Liver (tissue), 9 donors: ENCODE data around the gene CNKSR3. TPM values are rescaled to one million over a fixed set of nuclear protein-coding genes. Genes with fewer than 3 reads are reported as not detected.

ENCODE experiments used
- DNase-seq: peaks from one replicate; pipeline ENCODE4 v3.0.0-alpha.2; 2017; ENCODE audit warnings: low spot score
- H3K27ac ChIP-seq, 2 donors: one replicate each; pipeline ENCODE4 v1.7.0; 2013; ENCODE audit warnings: inconsistent platforms in 2 of 2, low read length in 2 of 2, control low read depth in 1 of 2, low read depth in 1 of 2, mild to moderate bottlenecking in 1 of 2
- H3K27me3 ChIP-seq, 4 donors: one replicate each; pipeline versions ENCODE4 v1.6.1 to v1.7.0; 2013; ENCODE audit warnings: low read length in 3 of 4, inconsistent platforms in 1 of 4, mild to moderate bottlenecking in 1 of 4, moderate library complexity in 1 of 4; ENCODE audit not compliant: control insufficient read depth in 4 of 4, insufficient read depth in 4 of 4
- H3K36me3 ChIP-seq, 4 donors: one replicate each; pipeline versions ENCODE4 v1.6.1 to v1.7.0; 2013; ENCODE audit warnings: low read length in 3 of 4, mild to moderate bottlenecking in 3 of 4, low read depth in 1 of 4, moderate library complexity in 1 of 4; ENCODE audit not compliant: control insufficient read depth in 4 of 4, insufficient read depth in 3 of 4
- H3K4me1 ChIP-seq, 4 donors: one replicate each; pipeline versions ENCODE4 v1.6.1 to v1.7.0; 2013; ENCODE audit warnings: low read length in 3 of 4, mild to moderate bottlenecking in 3 of 4, moderate library complexity in 1 of 4; ENCODE audit not compliant: control insufficient read depth in 4 of 4, insufficient read depth in 4 of 4
- H3K4me3 ChIP-seq, 3 donors: one replicate each; pipeline versions ENCODE4 v1.6.1 to v1.7.0; 2013; ENCODE audit warnings: low read length in 3 of 3, control low read depth in 1 of 3, low read depth in 1 of 3, mild to moderate bottlenecking in 1 of 3
- H3K9ac ChIP-seq, 2 donors: one replicate each; pipeline ENCODE4 v1.7.0; 2013; ENCODE audit warnings: low read length in 2 of 2, mild to moderate bottlenecking in 2 of 2, moderate library complexity in 2 of 2, control low read depth in 1 of 2, low read depth in 1 of 2
- H3K9me3 ChIP-seq, 4 donors: one replicate each; pipeline versions ENCODE4 v1.6.1 to v1.7.0; 2013; ENCODE audit warnings: low read length in 3 of 4; ENCODE audit not compliant: control insufficient read depth in 4 of 4
- EGR1 ChIP-seq, 2 donors: IDR thresholded peaks; 2 replicates each; pipeline ENCODE4 v1.6.1; 2016 to 2018; ENCODE audit warnings: antibody characterized with exemption in 2 of 2, low read depth in 2 of 2
- FOXA1 ChIP-seq: IDR thresholded peaks from 2 replicates; pipeline ENCODE4 v1.6.1; 2016; ENCODE audit warnings: antibody characterized with exemption
- FOXA2 ChIP-seq: IDR thresholded peaks from 2 replicates; pipeline ENCODE4 v1.6.1; 2016; ENCODE audit warnings: antibody characterized with exemption
- GABPA ChIP-seq, 2 donors: IDR thresholded peaks in 1 of 2; conservative IDR thresholded peaks in 1 of 2; 2 replicates each; pipeline ENCODE4 v1.6.1; 2016; ENCODE audit warnings: antibody characterized with exemption in 2 of 2, mild to moderate bottlenecking in 1 of 2, moderate library complexity in 1 of 2
- HNF4A ChIP-seq, 2 donors: conservative IDR thresholded peaks; 2 replicates each; pipeline ENCODE4 v1.6.1; 2016; ENCODE audit warnings: antibody characterized with exemption in 2 of 2, mild to moderate bottlenecking in 2 of 2
- HNF4G ChIP-seq: IDR thresholded peaks from 2 replicates; pipeline ENCODE4 v1.6.1; 2016; ENCODE audit warnings: antibody characterized with exemption
- JUND ChIP-seq, 2 donors: IDR thresholded peaks; 2 replicates each; pipeline ENCODE4 v1.6.1; 2016; ENCODE audit warnings: antibody characterized with exemption in 2 of 2
- RAD21 ChIP-seq, 2 donors: IDR thresholded peaks; 2 replicates each; pipeline ENCODE4 v1.6.1; 2016; ENCODE audit warnings: antibody characterized with exemption in 2 of 2, mild to moderate bottlenecking in 2 of 2
- REST ChIP-seq: IDR thresholded peaks from 2 replicates; pipeline ENCODE4 v1.6.1; 2016; ENCODE audit warnings: antibody characterized with exemption, mild to moderate bottlenecking
- RXRA ChIP-seq, 2 donors: IDR thresholded peaks; 2 replicates each; pipeline ENCODE4 v1.6.1; 2017 to 2018; ENCODE audit warnings: antibody characterized with exemption in 2 of 2, mild to moderate bottlenecking in 1 of 2
- SP1 ChIP-seq: IDR thresholded peaks from 2 replicates; pipeline ENCODE4 v1.6.1; 2018; ENCODE audit warnings: antibody characterized with exemption, mild to moderate bottlenecking
- TAF1 ChIP-seq: conservative IDR thresholded peaks from 2 replicates; pipeline ENCODE4 v1.6.1; 2016; ENCODE audit warnings: antibody characterized with exemption, mild to moderate bottlenecking
- YY1 ChIP-seq: IDR thresholded peaks from 2 replicates; pipeline ENCODE4 v1.6.1; 2016; ENCODE audit warnings: antibody characterized with exemption, mild to moderate bottlenecking
- ZBTB33 ChIP-seq: IDR thresholded peaks from 2 replicates; pipeline ENCODE4 v1.6.1; 2016; ENCODE audit warnings: antibody characterized with exemption
- WGBS: extraction: QIAGEN DNeasy Blood & Tissue Kit; methylation state at CpG from one replicate; pipeline ENCODE4 v1.1.7; 2013; 5-methylcytosine and 5-hydroxymethylcytosine counted together
- polyA plus RNA-seq, 2 donors: library from polyadenylated mRNA; stranded (reverse) in 1 of 2; unstranded in 1 of 2; fragments of 200-250 nt in 1 of 2; fragments of >200 nt in 1 of 2; fragmentation: Nextera tagmentation in 1 of 2; extraction: Ambion mirVana in 1 of 2; gene quantifications; one replicate each; pipeline versions ENCODE4 v1.2.1 to v1.2.3, GENCODE V29; 2013 to 2015
- total RNA-seq, 2 donors: library from RNA; depleted of rRNA; stranded (reverse); fragments of >200 nt; gene quantifications; one replicate each; pipeline ENCODE4 v1.2.3, GENCODE V29; 2014
- TF ChIP-seq, protein P1 (sequence below): IDR thresholded peaks from 2 replicates; pipeline ENCODE4 v1.6.1; 2016; ENCODE audit warnings: antibody characterized with exemption
- TF ChIP-seq, protein P2 (sequence below): IDR thresholded peaks from 2 replicates; pipeline ENCODE4 v1.6.1; 2016; ENCODE audit warnings: antibody characterized with exemption
- TF ChIP-seq, protein P3 (sequence below): fragments of 150-350 bp; IDR thresholded peaks from 2 replicates; pipeline ENCODE4 v1.5.1; 2017; ENCODE audit warnings: improper control_type of control experiment, low read depth, low read length; ENCODE audit not compliant: missing input control
- donor health status: healthy.
- donor health status: healthy.
- donor health status: healthy.
- donor health status: healthy.
- donor health status: healthy.

Gene CNKSR3
- total and polyA plus RNA-seq, 4 donors: 6.4 to 22.7 (median 15.0) TPM

DNA sequence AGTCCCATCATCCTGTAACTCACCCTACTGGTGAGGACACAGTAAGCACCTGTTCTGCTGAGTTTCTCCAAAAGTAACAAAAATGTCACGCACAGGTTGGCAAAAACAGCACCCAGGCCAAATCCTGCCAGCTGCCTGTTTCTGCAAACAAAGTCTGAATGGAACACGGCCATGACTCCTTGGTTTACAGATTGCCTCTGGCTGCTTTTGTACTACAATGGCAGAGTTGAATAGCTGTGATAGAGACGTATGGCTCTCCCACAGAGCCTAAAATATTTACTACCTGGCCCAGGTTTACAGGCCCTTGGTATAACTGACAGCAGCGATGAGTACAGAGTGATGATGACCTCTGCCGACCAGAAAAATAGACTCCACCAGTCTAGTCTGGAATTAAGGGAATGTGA, 52.6 kb downstream of the CNKSR3 start (continued):
- TF ChIP-seq REST: peak; percentile 45

- 86% methylated on average over 13 of the region's 13 CpGs for WGBS
- H3K4me1 ChIP-seq: peaks cover 21 to 49% (median 34%) of the 10 kb centered on the region in 4 donors
Observed at GRCh38 chr6:154457046-154457713, 53.3 kb downstream of the CNKSR3 start.

DNA sequence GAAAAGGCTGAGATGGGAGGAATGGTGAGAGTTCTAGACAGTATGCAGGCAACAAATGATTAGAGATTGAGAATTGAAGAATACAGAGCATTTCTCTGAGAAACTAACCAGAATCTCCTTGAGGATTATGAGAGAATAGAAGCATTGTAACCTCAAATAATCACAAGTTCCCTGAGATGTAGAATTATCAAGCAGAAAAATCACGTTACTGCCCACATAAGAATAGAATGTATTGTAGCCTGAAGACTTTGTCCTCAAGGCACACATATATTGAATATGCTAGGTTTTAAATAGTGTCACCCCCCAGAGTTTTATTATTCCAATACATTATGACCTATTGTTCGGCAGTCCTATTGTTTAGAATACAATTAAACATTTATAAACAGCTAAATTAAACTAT, 57.2 kb downstream of the CNKSR3 start:
- WGBS: 85% methylated on average over 2 of the region's 2 CpGs

More at GRCh38 chr6:154457046-154457713, 53.3 kb downstream of the CNKSR3 start:
- H3K27ac ChIP-seq: peak overlapping the region; percentile 2 to 88
- no peak overlapping the region for H3K4me3 ChIP-seq
- DNase-seq: no peak
- H3K9me3 ChIP-seq: no peaks in the 10 kb centered on the region
- no peak overlapping the region for H3K9ac ChIP-seq
- no peaks in the 10 kb centered on the region for H3K36me3 ChIP-seq
- H3K27me3 ChIP-seq: no peaks in the 10 kb centered on the region
- TF ChIP-seq FOXA1 (no peak), HNF4A (conservative IDR thresholded peaks at IDR 0.05) (no peak), JUND (IDR thresholded peaks at IDR 0.05) (peak in 1 of 2 donors; percentile 23), RAD21 (IDR thresholded peaks at IDR 0.05) (no peak)
- TF ChIP-seq, protein P1, sequence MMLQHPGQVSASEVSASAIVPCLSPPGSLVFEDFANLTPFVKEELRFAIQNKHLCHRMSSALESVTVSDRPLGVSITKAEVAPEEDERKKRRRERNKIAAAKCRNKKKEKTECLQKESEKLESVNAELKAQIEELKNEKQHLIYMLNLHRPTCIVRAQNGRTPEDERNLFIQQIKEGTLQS: no peak
- TF ChIP-seq, protein P2, sequence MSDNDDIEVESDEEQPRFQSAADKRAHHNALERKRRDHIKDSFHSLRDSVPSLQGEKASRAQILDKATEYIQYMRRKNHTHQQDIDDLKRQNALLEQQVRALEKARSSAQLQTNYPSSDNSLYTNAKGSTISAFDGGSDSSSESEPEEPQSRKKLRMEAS: no peak

More for the DNA sequence above, 57.2 kb downstream of the CNKSR3 start:
- no peak for TF ChIP-seq RXRA (IDR thresholded peaks at IDR 0.05)
- no peak for TF ChIP-seq GABPA (IDR thresholded peaks at IDR 0.05 in 1 of 2, conservative IDR thresholded peaks at IDR 0.05 in 1 of 2)
- TF ChIP-seq TAF1: no peak
- no peak for TF ChIP-seq FOXA2
- no peak for TF ChIP-seq RAD21 (IDR thresholded peaks at IDR 0.05)
- TF ChIP-seq, protein P1: no peak
- TF ChIP-seq FOXA1: no peak
- TF ChIP-seq ZBTB33: no peak
- TF ChIP-seq, protein P3, sequence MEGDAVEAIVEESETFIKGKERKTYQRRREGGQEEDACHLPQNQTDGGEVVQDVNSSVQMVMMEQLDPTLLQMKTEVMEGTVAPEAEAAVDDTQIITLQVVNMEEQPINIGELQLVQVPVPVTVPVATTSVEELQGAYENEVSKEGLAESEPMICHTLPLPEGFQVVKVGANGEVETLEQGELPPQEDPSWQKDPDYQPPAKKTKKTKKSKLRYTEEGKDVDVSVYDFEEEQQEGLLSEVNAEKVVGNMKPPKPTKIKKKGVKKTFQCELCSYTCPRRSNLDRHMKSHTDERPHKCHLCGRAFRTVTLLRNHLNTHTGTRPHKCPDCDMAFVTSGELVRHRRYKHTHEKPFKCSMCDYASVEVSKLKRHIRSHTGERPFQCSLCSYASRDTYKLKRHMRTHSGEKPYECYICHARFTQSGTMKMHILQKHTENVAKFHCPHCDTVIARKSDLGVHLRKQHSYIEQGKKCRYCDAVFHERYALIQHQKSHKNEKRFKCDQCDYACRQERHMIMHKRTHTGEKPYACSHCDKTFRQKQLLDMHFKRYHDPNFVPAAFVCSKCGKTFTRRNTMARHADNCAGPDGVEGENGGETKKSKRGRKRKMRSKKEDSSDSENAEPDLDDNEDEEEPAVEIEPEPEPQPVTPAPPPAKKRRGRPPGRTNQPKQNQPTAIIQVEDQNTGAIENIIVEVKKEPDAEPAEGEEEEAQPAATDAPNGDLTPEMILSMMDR: no peak
- no peak for TF ChIP-seq YY1
- no peak for TF ChIP-seq HNF4G
- TF ChIP-seq SP1: no peak
- TF ChIP-seq, protein P2: no peak
- no peak for TF ChIP-seq EGR1 (IDR thresholded peaks at IDR 0.05; ENCODE audit: low read depth in 2 of 2)
- Histone ChIP-seq H3K27ac (no peak overlapping the region), H3K36me3 (peaks cover 0 to 7% (median 3%) of the 10 kb centered on the region in 4 donors), H3K27me3 (no peaks in the 10 kb centered on the region), H3K9me3 (no peaks in the 10 kb centered on the region), H3K4me1 (peaks cover 8 to 25% (median 12%) of the 10 kb centered on the region in 4 donors), H3K4me3 (no peak overlapping the region), H3K9ac (no peak overlapping the region)
- no peak for DNase-seq
